IPS-15b (cell line): Measurements from ENCODE around the gene CXCL10.

Experiments
- H3K27me3 ChIP-seq: one replicate; pipeline ENCODE4 v1.6.1; 2013; ENCODE audit warnings: low read length; ENCODE audit not compliant: control insufficient read depth, insufficient read depth
- H3K36me3 ChIP-seq: one replicate; pipeline ENCODE4 v1.6.1; 2013; ENCODE audit warnings: low read length; ENCODE audit not compliant: control insufficient read depth, insufficient read depth
- H3K4me1 ChIP-seq: one replicate; pipeline ENCODE4 v1.6.1; 2013; ENCODE audit warnings: mild to moderate bottlenecking, low read length; ENCODE audit not compliant: control insufficient read depth, insufficient read depth
- H3K4me3 ChIP-seq: one replicate; pipeline ENCODE4 v1.5.1; 2013; ENCODE audit warnings: low read depth, low read length
- H3K9ac ChIP-seq: one replicate; pipeline ENCODE4 v1.6.1; 2013; ENCODE audit warnings: low read depth, mild to moderate bottlenecking, low read length
- H3K9me3 ChIP-seq: one replicate; pipeline ENCODE4 v1.6.1; 2013; ENCODE audit warnings: mild to moderate bottlenecking, low read length; ENCODE audit not compliant: control insufficient read depth, insufficient read depth

CXCL10 gene

GRCh38 chr4:76022677-76023076 lies 620 bp downstream of the CXCL10 start:
- Histone ChIP-seq H3K4me3 (no peak overlapping the region), H3K9me3 (no peaks in the 10 kb centered on the region), H3K9ac (no peak overlapping the region), H3K4me1 (no peaks in the 10 kb centered on the region), H3K27me3 (no peaks in the 10 kb centered on the region), H3K36me3 (no peaks in the 10 kb centered on the region)

DNA sequence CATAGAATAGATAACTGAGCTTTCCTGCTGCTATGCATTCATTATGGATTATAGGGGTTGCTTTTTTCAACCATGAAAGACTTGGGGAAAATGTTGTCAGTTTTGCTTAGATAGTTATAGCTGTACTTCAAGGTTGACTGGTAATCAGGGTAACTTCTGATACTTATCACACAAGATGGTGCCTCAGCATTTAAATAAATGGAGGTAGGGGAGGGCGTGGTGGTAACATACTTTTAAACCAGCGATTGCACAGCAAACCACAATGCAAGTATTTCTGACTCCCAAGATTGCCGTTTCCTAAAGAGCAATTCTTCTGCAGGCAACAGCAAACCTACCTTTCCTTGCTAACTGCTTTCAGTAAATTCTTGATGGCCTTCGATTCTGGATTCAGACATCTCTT lies 1.3 kb downstream of the CXCL10 start:
- Histone ChIP-seq H3K9me3 (no peaks in the 10 kb centered on the region), H3K4me1 (no peaks in the 10 kb centered on the region), H3K4me3 (no peak overlapping the region), H3K27me3 (no peaks in the 10 kb centered on the region), H3K9ac (no peak overlapping the region), H3K36me3 (no peaks in the 10 kb centered on the region)

GRCh38 chr4:76017056-76017686 lies 6.1 kb downstream of the CXCL10 start:
- Histone ChIP-seq H3K27me3 (no peaks in the 10 kb centered on the region), H3K9me3 (no peaks in the 10 kb centered on the region), H3K4me1 (peaks cover 2% of the 10 kb centered on the region), H3K9ac (no peak overlapping the region), H3K4me3 (no peak overlapping the region), H3K36me3 (no peaks in the 10 kb centered on the region)

DNA sequence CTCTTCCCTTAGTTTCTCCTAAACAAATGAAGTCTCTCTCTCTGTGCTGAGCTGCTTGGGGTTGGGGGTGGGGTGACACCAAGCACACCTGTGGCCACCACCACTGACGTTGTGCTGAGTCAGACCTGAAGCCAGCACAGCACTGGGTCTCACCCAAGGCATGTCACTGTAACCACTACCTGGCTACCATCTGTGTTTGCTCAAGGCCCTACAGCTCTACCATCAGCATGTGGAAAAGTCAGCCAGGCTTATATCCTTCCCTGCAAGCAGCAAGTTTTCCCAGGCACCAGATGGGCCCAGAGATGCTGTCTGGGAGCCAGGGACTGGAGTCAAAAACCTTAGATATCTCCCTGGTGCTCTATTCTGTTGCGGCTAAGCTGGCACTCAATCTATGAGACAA lies 6.9 kb downstream of the CXCL10 start:
- H3K4me1 ChIP-seq = peaks cover 9% of the 10 kb centered on the region
- H3K4me3 ChIP-seq = no peak overlapping the region
- H3K36me3 ChIP-seq = no peaks in the 10 kb centered on the region
- H3K9ac ChIP-seq = no peak overlapping the region
- no peaks in the 10 kb centered on the region for H3K9me3 ChIP-seq
- H3K27me3 ChIP-seq = no peaks in the 10 kb centered on the region

- Histone ChIP-seq H3K27me3 (peaks cover 3% of the 10 kb centered on the region), H3K9me3 (no peaks in the 10 kb centered on the region), H3K9ac (no peak overlapping the region), H3K36me3 (no peaks in the 10 kb centered on the region), H3K4me1 (peaks cover 11% of the 10 kb centered on the region), H3K4me3 (no peak overlapping the region)
These were observed 9.8 kb downstream of the CXCL10 start for GRCh38 chr4:76013540-76013939.

DNA sequence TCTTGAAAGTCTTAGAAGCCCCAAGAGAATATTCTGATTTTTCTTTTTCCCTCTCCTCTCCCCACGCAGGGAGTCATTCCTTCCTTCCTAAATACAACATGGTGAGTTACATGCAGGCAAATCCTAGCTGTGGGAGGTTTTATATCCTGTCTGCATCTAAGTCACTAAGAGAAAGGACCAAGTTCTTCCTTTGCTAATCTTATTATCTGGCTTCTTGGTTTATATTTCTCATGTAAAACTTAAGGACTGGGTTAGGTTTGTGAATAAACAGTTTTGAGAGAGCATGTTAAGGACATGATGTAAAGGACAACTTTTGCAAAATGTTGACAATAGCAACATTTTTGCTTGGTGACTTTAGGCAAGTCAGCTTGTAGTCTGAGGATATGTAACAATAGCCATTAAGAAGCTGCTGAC lies 10.9 kb downstream of the CXCL10 start:
- Histone ChIP-seq H3K4me1 (peaks cover 11% of the 10 kb centered on the region), H3K9me3 (no peaks in the 10 kb centered on the region), H3K27me3 (peaks cover 3% of the 10 kb centered on the region), H3K4me3 (no peak overlapping the region), H3K36me3 (no peaks in the 10 kb centered on the region), H3K9ac (no peak overlapping the region)

GRCh38 chr4:76011700-76012387 lies 11.5 kb downstream of the CXCL10 start:
- no peaks in the 10 kb centered on the region for H3K36me3 ChIP-seq
- H3K4me1 ChIP-seq = peaks cover 11% of the 10 kb centered on the region
- peaks cover 3% of the 10 kb centered on the region for H3K27me3 ChIP-seq
- no peak overlapping the region for H3K9ac ChIP-seq
- no peak overlapping the region for H3K4me3 ChIP-seq
- no peaks in the 10 kb centered on the region for H3K9me3 ChIP-seq

GRCh38 chr4:76011018-76011670 lies 12.2 kb downstream of the CXCL10 start:
- no peaks in the 10 kb centered on the region for H3K36me3 ChIP-seq
- H3K4me3 ChIP-seq = no peak overlapping the region
- H3K4me1 ChIP-seq = peaks cover 11% of the 10 kb centered on the region
- no peak overlapping the region for H3K9ac ChIP-seq
- peaks cover 3% of the 10 kb centered on the region for H3K27me3 ChIP-seq
- no peaks in the 10 kb centered on the region for H3K9me3 ChIP-seq

- H3K4me1 ChIP-seq = peaks cover 11% of the 10 kb centered on the region
- no peaks in the 10 kb centered on the region for H3K36me3 ChIP-seq
- H3K4me3 ChIP-seq = no peak overlapping the region
- H3K27me3 ChIP-seq = peaks cover 3% of the 10 kb centered on the region
- H3K9me3 ChIP-seq = no peaks in the 10 kb centered on the region
- no peak overlapping the region for H3K9ac ChIP-seq
These were observed 12.7 kb downstream of the CXCL10 start for GRCh38 chr4:76010576-76010975.

- Histone ChIP-seq H3K27me3 (peaks cover 3% of the 10 kb centered on the region), H3K4me1 (peaks cover 11% of the 10 kb centered on the region), H3K36me3 (no peaks in the 10 kb centered on the region), H3K9me3 (no peaks in the 10 kb centered on the region), H3K4me3 (no peak overlapping the region), H3K9ac (no peak overlapping the region)
These were observed 14.0 kb downstream of the CXCL10 start for GRCh38 chr4:76009311-76009710.

DNA sequence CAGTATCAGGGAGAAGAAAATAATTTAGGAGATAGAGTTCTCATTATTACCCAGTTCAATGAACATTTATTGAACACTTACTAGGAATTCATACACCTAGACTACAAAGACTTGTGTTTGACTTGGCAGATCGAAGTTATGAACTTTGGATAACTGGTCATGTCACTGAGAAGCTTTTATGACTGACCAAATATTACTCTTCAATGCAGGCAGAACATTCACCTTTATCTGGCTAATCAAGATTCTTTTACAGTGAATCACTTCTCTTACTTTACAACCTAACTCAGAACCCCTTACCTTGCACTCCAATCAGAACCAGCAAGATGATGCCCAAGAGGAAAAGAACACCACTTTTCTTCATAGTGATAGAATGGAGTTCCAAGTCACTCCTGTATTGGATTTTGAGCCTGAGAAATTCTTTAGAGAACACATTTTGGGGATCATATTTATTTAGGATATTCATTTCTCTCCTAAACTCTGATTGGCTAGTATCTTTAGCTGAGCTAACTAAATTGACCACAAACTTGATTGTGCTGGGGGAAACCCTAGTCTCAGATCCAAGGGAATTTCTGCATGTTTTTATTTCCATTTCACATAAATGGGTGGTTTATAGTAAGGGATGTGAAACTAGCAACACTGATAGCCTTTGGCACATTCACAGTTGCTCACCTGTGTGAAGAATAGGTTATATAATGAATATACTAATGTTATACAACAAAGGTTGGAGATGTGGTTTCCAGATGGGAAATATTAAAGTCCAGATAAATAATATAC lies 16.0 kb downstream of the CXCL10 start, which contains the start of gene CXCL9:
TSS of gene CXCL9 (minus strand) at position 421 of the 774 bp plus-strand sequence. CDS start at position 361, 60 bp downstream.
- Histone ChIP-seq H3K27me3 (peaks cover 3% of the 10 kb centered on the region), H3K4me3 (no peak within 1 kb of the TSS), H3K4me1 (peaks cover 10% of the 10 kb centered on the region), H3K36me3 (no peaks in the 10 kb centered on the region), H3K9ac (no peak within 1 kb of the TSS), H3K9me3 (no peaks in the 10 kb centered on the region)
